Dermis microvascular lymphatic vessel endothelial cell (primary cell): ENCODE measurements around the gene TOM1L2. TPM values are rescaled to one million over a fixed set of nuclear protein-coding genes. Genes with fewer than 3 reads are reported as not detected.
A peak's percentile ranks its signal among the peaks of the same experiment; 100 is the strongest.
"Not testable (repeated sequence)": the region's sequence is repeated elsewhere in the genome, so short reads cannot be mapped to it uniquely, and the experiment has no call there.

Source experiments
- DNase-seq, 2 donors: peaks; one replicate each; pipeline versions ENCODE4 v3.0.0 to v3.0.0-alpha.2; 2010; ENCODE audit warnings: low read depth in 2 of 2
- total RNA-seq: library from RNA; depleted of rRNA; stranded (reverse); fragments of >200 nt; gene quantifications from 2 replicates; pipeline ENCODE4 v1.2.1, GENCODE V29; 2014

Gene TOM1L2
- total RNA-seq, 1 donor from 2014 or later = 11.2 TPM

GRCh38 chr17:17944242-17944641 is 28.0 kb downstream of the TOM1L2 start:
- DNase-seq = no peak

- peak in 1 of 2 donors; percentile 13 for DNase-seq
Observed at GRCh38 chr17:17943281-17943984, 28.8 kb downstream of the TOM1L2 start.

GRCh38 chr17:17942846-17943245 is 29.4 kb downstream of the TOM1L2 start:
- peak in 1 of 2 donors; percentile 24 for DNase-seq

- DNase-seq = no peak
Observed at GRCh38 chr17:17941015-17941414, 31.2 kb downstream of the TOM1L2 start.

GRCh38 chr17:17940441-17940911 is 31.7 kb downstream of the TOM1L2 start:
- peak in 1 of 2 donors; percentile 26 for DNase-seq

GRCh38 chr17:17939941-17940340 is 32.3 kb downstream of the TOM1L2 start:
- DNase-seq = not testable (repeated sequence)

GRCh38 chr17:17938388-17939107 is 33.7 kb downstream of the TOM1L2 start:
- DNase-seq = no peak

GRCh38 chr17:17937958-17938357 is 34.2 kb downstream of the TOM1L2 start:
- no peak for DNase-seq

- no peak for DNase-seq
Observed at GRCh38 chr17:17937201-17937853, 34.9 kb downstream of the TOM1L2 start.

- no peak for DNase-seq
Observed at GRCh38 chr17:17935321-17936271, 36.6 kb downstream of the TOM1L2 start.

GRCh38 chr17:17934806-17935205 is 37.4 kb downstream of the TOM1L2 start:
- no peak for DNase-seq

- DNase-seq = no peak
Observed at GRCh38 chr17:17934214-17934613, 38.0 kb downstream of the TOM1L2 start.

- DNase-seq = no peak
Observed at GRCh38 chr17:17933775-17934174, 38.4 kb downstream of the TOM1L2 start.

GRCh38 chr17:17931159-17931558 is 41.0 kb downstream of the TOM1L2 start:
- DNase-seq = no peak

- no peak for DNase-seq
Observed at GRCh38 chr17:17930674-17931073, 41.5 kb downstream of the TOM1L2 start.

GRCh38 chr17:17929655-17930380 is 42.4 kb downstream of the TOM1L2 start:
- DNase-seq = no peak

- peak in 1 of 2 donors; percentile 45 for DNase-seq
Observed at GRCh38 chr17:17928398-17929287, 43.6 kb downstream of the TOM1L2 start.

- DNase-seq = no peak
Observed at GRCh38 chr17:17926840-17927449, 45.3 kb downstream of the TOM1L2 start.

- DNase-seq = no peak
Observed at GRCh38 chr17:17926036-17926435, 46.2 kb downstream of the TOM1L2 start.
